ENCODE results near the gene TSPAN6.

TSPAN6 gene

DNA sequence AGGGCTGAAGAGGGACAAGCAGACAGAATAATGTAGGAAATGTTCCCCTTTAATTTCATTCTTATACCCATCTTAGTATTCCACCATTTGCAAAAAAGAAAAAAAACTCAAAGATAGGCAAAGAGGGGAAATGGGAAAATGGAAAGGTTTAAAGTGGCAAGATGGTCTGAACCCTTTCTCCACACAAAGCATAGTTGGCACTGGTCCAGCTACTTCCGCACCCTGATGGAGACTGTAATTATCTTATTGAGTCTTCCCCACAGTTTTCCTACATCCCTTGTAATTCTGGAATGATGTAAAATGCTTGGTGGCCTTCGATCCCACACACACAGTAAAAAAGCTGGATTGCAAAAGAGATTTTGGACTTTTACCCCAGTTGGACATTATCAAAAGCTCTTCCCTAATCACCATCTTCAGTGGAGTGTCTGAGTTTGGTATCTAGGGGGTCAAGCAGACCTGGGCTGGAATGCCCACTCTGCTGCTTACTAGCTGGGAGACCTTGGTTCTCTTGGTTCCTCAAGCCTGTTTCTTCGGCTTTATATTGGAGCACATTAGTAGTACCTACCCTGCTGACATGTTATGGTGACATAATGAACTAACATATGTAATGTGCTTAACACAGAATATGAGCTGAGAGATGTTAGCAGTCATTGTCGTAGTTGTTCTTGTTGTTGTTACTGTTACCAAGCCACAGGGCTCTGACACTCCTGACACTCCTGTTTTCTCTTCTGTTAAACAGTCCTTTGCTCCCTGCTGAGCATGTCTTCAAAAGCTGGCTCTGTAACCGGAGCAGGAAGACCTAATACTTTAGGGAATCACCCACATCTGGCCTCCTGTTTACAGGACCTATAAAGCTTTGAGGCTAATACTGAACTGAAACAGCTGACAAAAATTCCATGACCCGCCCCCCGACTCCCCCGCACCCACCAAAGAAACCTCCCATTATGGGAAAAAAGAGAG, 12.1 kb upstream of the TSPAN6 start:
- DNase-seq (ENCODE audit: low read depth in 2 of 3, low spot score in 2 of 3): no peak

DNA sequence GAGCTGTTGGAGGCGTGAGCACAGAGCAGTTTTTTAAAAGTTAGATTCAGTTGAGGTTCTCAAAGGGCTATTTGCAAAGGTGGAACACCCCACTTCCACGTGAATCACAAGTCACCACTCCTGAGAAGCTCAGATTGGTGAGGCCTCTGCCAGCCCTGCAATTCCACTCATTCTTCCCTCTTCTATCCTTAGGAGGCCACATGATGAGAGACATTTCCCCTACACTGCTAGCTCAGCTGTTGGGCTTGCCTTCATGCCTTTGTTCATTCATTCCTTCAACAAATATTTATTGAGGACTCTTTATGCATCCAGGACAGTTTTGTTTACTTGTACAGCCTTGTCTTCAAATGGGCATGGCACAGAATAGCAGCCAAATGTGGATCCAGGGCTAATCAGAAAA, 11.1 kb upstream of the TSPAN6 start:
- no peak for DNase-seq (ENCODE audit: low read depth in 2 of 3, low spot score in 2 of 3)

DNA sequence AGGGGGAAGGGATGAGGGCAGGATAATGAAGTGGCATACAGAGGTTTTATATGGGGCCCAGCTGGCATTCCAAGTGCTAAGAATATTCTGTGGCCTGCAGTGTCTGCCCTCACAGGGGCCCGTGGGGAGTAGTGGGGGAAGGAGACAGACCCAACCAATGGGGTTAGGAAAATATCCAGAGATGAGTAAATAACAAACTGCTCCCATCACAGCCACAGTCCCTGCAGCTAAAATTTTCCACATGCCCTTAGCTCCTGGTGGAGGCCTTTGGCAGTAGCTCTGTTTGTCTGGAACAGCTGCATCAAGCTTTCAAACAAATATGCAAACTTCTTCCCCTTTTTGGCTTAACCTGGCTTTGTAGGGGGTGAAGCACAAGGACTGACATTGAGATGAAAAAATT, 10.5 kb upstream of the TSPAN6 start:
- DNase-seq (ENCODE audit: low read depth in 2 of 3, low spot score in 2 of 3): no peak

DNA sequence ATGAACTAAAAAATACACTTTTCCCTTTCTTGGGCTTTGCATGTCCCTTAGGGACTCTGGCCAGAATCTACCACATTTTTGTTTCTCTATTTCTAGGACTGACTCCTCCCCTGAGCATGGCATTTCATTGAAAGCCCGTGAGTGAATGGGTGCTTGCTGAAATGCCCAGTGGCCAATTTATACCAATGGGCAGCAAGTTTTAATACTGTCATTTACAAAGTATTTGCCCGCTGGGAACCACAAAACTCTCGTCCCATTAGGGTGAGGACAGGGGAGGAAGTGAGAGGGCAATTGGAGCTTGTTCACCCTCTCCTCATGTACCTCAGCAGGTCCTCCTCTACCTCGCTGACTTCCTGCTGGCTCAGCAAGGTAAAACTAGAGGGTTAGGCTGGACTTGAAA, 8.5 kb upstream of the TSPAN6 start:
- DNase-seq (ENCODE audit: low read depth in 2 of 3, low spot score in 2 of 3): no peak

DNA sequence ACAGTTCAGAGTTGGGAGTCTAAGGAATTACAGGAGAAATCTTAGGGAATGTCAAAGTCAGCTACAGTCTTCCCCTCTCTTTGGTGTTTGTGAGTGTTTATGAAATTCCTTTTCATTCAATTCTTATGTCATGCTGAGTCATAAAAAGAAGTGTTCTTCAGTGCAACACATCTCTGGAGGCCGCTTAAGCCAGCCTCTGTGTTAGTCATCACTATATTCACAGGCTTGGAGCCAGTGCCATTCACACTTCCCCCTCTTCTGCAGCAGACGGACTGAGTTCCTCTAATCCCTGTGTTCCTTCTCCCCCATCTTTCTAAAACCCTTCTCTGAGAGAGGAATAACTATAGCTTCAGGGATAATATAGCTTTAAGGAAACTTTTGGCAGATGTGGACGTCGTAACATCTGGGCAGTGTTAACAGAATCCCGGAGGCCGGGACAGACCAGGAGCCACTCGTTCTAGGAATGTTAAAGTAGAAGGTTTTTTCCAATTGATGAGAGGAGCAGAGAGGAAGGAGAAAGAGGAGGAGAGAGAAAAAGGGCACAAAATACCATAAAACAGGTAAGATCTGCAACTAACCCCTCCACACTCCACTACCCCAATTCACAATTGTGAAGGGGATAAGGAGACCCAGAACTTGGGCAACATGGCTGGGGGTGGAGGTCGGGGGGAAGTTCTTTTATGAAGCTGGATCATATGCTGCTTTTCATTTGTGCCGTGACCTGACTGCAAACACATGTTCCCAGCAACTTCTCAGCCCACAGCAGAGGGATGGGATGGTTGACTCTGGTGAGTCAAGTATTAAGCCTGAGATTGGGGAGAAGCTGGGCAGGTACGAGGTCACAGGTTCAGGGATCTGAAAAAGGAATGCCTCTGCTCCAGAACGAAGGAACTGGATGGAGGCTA, 7.6 kb upstream of the TSPAN6 start, which contains the start of gene SRPX2:
TSS of gene SRPX2 (plus strand) at position 244 of the 905 bp plus-strand sequence. CDS start 2,124 bp downstream, outside the sequence.
- DNase-seq (ENCODE audit: low read depth in 2 of 3, low spot score in 2 of 3): no peak

DNA sequence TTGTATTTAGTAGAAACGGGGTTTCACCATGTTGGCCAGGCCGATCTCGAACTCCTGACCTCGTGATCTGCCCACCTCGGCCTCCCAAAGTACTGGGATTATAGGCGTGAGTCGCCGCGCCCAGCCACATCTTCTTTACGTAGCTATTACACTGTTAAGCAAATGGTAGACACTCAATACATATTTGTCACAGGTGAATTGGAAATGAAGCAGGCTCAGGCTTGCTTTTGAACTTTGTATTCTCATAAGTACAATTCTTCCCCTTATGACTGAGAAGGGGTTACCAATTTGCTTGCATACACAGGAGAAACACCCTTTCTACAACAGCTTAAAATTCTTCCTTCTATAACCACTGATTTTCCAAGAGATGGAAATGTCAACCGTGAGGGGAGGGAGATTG, 6.6 kb upstream of the TSPAN6 start:
- no peak for DNase-seq (ENCODE audit: low read depth in 2 of 3, low spot score in 2 of 3)

DNA sequence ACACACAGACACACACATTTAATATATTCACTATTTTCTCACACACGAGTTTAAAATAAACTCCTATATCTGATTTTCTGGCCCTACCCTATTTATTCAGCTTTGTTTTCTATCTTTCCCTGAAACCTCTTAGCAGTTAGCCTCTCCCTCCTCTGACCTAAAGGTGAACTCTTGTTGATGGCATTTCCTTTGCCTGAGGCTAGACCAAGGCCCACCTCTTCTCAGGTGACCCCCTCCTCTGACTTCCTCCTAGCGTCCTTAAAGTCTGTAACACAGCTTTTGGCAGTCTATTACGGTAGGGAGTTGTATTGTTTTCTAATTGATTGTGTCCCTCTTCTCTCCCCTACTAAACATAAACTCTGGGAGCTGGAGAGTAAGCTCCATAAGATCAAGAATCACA, 5.7 kb upstream of the TSPAN6 start:
- DNase-seq (ENCODE audit: low read depth in 2 of 3, low spot score in 2 of 3): no peak

DNA sequence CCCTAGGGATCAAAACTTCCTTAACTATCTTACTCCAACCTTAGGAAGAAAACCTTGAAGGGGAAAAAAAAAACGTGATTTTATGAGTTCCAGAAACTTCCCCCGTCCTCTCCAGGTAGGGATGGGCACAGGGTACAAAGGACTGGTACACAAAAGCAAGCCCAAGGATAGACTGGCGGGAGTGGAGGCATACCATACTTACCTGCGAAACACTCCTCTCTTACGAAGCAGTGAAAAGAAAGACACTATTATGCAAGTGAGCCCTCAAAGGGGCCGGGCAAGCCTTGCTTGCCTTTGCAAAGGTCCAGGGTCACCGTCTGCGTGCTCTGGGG, 651 bp downstream of the TSPAN6 start:
- DNase-seq (ENCODE audit: low read depth in 2 of 3, low spot score in 2 of 3): no peak

DNA sequence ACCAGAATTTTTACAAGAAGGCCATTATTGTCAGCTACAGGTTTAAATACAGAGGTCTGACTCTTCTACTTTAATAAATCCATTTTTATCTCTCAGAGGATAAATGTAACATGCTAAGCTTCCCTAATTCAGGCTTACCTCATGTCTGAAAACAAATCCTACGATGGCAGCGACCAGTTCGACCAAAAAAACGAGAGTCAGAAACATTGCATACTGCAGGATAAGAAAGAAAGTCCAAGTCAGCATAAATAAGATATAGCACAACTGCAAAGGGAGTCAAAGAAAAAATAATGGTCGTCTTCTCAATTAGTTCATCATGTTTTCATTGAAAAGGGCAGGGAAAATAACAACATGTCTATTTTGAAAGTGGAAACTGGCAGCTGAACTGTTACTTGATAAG, 1.6 kb downstream of the TSPAN6 start:
- DNase-seq (ENCODE audit: low read depth in 2 of 3, low spot score in 2 of 3): no peak

DNA sequence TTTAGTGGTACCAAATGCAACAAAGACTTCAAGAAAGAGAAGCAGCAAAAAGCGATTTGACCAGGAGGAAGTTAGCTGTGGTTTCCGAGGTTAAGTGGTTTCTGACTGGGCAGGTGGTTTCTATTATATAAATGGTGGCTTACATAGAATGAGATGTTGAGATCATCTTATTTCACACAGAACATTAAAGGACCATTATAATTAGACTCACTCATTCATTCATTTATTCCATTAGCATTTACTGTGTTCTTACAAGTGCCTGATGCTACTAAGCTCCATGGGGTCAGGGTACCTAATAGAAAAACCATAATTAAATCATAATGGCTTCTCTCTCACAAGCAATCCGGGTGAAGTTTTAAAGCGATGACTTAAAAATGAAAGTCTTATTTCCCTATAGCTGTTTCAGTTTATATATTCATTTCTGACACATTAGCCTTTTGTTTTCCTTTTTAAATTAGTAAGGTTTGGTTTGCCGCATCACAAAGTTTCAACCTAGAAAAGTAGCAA, 10.6 kb downstream of the TSPAN6 start:
- no peak for DNase-seq (ENCODE audit: low read depth in 2 of 3, low spot score in 2 of 3)

DNA sequence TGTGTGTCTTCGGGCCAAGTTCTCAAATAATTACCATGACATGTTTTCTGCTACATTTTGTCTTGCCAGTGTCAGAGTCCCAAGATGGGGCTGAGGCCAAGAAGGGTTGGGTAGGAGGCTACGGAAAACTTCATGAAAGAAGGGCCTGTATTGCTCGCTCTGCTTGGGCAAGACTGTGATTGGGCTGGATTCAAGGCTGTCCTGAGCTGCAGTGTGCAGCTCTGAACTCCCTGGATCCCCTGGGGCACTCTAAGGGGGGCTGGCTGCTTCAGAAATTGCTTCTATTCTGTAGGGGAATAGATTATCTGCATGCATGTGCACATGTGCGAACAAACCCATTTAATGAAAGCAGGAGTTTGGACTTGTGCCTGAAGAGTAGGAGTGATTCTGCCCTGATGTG, 13.6 kb downstream of the TSPAN6 start:
- DNase-seq (ENCODE audit: low read depth in 2 of 3, low spot score in 2 of 3): no peak

DNA sequence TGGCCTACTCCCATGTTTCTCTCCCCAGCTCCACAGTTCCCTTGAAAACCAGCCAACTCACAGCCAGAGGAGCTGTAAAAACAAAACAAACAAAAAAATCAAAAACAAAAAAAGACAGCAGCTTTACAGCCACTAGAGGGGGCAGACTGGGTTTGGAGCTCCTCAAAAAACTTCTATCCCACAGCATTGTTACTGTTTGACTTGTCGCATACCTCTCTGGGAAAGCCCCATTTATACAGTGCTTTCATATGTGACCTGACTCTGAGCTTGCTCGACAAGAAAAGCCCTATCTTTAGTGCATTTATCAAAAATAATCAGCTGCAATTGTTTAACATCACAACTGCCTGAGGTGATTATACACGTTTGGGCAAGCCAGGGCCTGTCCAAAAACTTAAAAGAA, 21.6 kb downstream of the TSPAN6 start:
- no peak for DNase-seq (ENCODE audit: low read depth in 2 of 3, low spot score in 2 of 3)

DNA sequence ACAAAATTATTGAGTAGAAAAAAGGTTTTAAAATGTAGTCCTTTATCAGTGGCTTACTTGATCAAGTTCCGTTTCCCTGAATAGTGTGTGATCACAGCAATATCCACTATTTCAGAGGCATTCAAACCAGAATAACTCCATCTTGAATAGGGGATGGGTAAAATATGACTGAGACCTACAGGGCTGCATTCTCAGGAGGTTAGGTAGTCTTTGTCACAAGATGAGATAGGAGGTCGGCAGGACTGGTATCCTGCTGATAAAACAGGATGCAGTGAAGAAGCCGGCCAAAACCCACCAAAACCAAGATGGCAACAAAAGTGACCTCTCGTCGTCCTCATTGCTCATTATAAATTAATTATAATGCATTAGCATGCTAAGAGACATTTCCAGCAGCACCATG, 24.7 kb downstream of the TSPAN6 start:
- DNase-seq (ENCODE audit: low read depth in 2 of 3, low spot score in 2 of 3): no peak

DNA sequence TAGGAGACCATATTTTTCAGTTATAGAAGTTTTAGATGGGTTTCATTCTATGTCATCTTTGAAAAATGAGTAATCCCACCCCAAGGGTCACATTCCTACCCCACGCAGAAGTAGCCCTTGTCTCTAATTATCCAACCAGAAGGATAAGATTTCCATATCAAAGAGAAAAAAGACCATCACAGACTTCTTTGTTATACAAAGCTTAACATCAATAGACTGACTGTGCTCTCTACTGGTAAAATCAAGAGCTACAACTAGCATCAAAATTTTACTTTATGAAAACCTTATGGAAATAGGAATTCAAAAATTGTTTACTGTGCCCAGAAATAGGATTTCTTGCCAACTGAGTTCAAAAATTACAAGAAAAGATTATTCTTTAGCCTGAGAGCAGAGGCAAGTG, 27.0 kb downstream of the TSPAN6 start:
- no peak for DNase-seq (ENCODE audit: low read depth in 2 of 3, low spot score in 2 of 3)

DNA sequence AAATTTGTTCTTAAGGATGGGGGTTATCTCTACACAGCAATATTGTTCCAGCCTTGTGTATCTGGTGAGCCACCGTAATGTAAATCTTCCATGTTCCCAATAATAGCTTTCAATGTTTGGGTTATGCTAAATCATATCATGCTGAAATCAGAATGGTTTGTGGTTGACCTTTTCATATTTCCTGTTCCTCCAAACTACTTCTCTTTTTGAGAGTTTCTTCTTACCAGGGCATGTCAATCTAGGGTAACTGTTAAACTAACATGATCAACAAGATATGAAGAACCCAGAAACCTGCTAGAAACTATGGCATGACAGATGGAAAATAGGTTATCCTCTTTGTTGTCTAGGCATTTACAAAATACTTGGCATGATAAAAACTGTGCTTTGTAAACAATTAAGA, 29.9 kb downstream of the TSPAN6 start:
- no peak for DNase-seq (ENCODE audit: low read depth in 2 of 3, low spot score in 2 of 3)

DNA sequence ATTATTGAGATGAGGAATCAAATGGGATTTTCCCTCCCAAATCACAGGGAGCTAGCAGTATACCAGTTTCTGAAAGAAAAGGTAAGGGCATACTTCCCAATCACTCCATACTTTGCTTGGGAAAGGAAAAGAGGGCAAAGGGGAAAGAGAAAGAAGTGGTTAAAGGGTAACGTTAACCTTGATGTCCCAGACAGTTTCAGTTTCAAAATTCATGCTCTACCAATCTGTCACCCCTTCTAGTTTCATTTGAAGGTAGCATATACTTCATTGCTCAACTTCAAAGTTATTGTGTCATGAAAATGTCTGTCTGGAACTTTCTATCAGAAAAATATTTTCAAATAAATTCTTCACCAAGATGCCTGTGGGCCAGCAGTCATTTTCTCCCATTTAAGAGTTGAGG, 35.8 kb downstream of the TSPAN6 start:
- DNase-seq (ENCODE audit: low read depth in 2 of 3, low spot score in 2 of 3): no peak

DNA sequence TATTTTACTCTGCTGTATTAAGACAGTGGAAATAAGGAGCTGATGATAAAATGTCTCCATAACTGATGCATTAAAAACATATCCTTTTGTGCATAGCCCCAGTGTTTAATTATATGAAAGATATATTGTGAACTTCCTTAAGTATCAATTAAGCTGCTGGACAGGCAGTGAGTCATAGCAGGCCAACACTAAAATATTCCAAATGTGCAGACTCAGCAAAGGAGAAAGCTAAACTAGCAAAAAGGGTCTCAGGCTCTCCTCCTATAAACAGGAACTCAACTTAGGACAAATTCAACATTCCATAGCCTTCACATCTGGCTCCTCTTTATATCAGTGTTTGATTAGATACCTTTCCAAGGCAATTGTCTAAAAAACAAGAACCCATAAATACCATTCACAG, 36.3 kb downstream of the TSPAN6 start:
- no peak for DNase-seq (ENCODE audit: low read depth in 2 of 3, low spot score in 2 of 3)

DNA sequence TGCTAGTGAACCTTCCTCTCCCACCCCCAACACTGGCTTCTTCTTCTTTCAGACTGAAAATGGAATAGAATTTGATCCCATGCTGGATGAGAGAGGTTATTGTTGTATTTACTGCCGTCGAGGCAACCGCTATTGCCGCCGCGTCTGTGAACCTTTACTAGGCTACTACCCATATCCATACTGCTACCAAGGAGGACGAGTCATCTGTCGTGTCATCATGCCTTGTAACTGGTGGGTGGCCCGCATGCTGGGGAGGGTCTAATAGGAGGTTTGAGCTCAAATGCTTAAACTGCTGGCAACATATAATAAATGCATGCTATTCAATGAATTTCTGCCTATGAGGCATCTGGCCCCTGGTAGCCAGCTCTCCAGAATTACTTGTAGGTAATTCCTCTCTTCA, 37.1 kb downstream of the TSPAN6 start:
- no peak for DNase-seq (ENCODE audit: low read depth in 2 of 3, low spot score in 2 of 3)

DNA sequence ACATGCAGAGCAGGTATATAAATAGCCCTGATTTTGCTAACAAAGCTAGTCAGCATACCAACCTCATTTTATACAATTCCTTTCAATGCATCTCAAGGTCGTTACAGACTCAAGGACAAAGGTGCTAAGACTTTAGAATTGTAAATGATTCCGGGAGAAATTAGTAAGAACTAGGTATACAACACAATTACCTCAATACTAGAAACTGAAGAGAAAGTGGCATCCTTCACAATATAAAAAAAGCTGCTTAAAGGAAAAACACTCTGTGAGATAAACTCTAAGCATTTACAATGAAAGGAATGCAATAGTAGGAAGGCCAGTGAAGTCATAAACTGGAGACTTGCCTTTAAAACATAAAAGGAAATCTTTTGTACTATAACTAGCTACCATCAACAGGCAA, 40.0 kb downstream of the TSPAN6 start:
- DNase-seq (ENCODE audit: low read depth in 2 of 3, low spot score in 2 of 3): no peak

DNA sequence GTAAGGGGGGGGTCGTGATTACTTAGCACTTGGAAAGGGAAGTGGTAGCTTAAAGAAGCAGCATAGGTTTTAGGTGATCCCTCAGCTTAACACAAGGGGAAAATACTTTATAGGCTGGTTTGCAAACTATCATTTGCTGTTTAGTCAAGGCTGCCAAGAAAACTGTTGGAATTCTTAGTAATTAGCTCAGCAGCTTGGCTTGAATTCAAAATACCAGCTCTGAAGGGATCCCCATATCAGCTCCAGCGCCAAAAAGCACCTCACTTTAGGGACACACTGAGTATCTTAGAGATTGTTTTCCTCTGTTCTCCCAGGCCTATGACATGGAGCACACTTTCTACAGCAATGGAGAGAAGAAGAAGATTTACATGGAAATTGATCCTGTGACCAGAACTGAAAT, 43.0 kb downstream of the TSPAN6 start:
- DNase-seq (ENCODE audit: low read depth in 2 of 3, low spot score in 2 of 3): no peak

DNA sequence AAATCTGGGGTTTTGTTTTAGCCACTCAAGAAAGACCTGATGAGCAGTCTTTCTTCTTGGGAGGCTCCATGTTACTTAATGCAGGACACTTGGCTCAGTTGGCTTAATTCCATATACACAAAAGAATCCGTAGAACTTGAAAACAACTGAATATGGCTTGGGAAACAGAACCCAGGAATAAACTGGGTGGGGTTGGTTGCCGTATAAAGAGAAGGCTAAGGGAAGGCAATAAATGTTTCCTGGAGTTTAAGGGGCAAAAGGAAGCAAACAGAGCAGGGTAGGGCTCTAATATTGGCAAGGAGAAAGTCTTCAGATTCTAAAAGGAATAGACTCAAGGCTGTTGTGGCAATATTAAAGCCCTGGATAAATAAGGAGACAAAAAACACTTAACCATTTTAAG, 43.5 kb downstream of the TSPAN6 start:
- DNase-seq (ENCODE audit: low read depth in 2 of 3, low spot score in 2 of 3): no peak

Measured in activated CD8-positive, alpha-beta memory T cell treated with anti-CD3 and anti-CD28 coated beads for 48 hours (primary cell).